Loucy (cell line): ENCODE results near the gene GRP.

ENCODE experiments used
- CTCF ChIP-seq: fragments of 200-600 bp; sonication (generic); conservative IDR thresholded peaks from 2 replicates; pipeline ENCODE4 v1.5.1; 2014; ENCODE audit warnings: mild to moderate bottlenecking, antibody characterized with exemption, low read length
- EZH2phosphoT487 ChIP-seq: fragments of 200-600 bp; IDR thresholded peaks from 2 replicates; pipeline ENCODE4 v1.6.1; 2018; ENCODE audit warnings: antibody characterized with exemption, mild to moderate bottlenecking, moderate library complexity, borderline replicate concordance

- no peak for TF ChIP-seq CTCF
- TF ChIP-seq EZH2phosphoT487: no peak
Measured at GRCh38 chr18:59266459-59266858, 46.5 kb downstream of the GRP start.
